HG03060 (cell line): ENCODE data around the gene TINCR.
"Not testable (repeated sequence)": the region's sequence is repeated elsewhere in the genome, so short reads cannot be mapped to it uniquely, and the experiment has no call there.

Source experiments
- ATAC-seq: cut with Tn5 transposase; IDR thresholded peaks from one replicate; pipeline ENCODE4 v1.9.1; 2021; ENCODE audit warnings: low read depth, moderate number of reproducible peaks; ENCODE audit not compliant: unreplicated experiment

TINCR gene

GRCh38 chr19:5561559-5561958, 6.2 kb downstream of the TINCR start:
- no peak for ATAC-seq

- no peak for ATAC-seq
Measured at GRCh38 chr19:5560156-5560555, 7.6 kb downstream of the TINCR start.

- ATAC-seq = no peak
Measured at GRCh38 chr19:5559804-5560133, 8.0 kb downstream of the TINCR start.

DNA sequence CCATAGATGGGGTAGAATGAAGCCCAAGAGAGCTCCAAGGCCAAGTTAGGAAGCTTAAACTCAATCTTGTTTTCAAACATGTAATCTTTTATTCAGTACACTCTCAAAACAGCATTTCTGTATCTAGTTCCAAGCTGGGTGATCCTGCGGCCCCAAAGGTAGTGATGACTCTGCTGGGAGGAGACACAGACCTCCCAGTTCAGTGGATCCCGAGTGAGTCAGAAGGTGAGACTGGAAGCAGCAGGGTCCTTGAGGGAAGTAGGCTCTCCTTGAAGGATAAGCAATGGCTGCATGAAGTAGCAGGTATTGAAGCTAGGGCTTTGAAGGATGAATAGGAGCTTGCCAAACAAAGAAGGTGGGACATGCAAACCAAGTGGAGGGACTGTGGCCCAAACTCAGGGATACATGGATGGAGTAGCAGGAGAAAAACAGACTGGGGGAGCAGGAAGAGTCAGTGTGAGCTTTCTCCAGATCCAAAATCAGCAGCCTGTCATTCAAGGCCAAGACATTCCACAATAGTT, 9.6 kb downstream of the TINCR start:
- ATAC-seq = no peak

DNA sequence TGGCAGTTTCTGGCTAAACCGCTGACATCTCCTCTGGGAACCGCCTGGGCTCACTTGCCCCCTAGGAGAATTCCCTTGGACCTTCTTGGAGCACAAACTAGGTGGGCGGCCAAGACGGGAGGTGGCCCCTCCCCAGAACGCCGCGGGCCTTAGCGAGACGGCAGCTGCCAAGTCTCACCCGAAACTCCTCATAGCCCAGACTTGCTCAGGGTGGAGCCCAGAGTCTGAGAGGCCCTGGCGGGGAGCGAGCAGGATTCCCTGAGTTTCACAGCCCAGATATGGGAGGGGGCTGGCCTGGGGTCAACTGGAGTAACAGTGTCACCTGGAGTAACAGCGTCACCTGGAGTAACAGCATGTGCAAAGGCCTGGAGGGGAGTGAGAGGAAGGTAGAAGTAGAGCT, 10.1 kb downstream of the TINCR start:
- no peak for ATAC-seq

DNA sequence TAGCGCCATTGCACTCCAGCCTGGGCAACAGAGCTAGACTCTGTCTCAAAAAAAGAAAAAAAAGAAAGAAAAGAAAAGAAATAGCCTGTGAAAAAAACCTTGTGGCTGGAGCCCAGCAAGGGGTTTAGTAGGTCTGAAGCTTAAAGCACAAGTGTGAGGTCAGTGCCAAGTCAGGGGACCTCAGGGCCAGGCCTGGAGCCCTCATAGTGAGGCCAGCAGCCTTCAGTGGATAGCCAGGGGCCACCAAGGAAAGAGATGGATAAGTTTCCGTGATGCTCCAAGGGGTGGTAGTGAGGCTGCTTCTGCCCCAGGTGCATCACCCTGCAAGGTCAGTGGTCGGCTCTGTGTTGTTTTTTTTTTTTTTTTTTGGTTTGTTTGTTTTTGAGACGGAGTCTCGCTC, 12.9 kb downstream of the TINCR start:
- ATAC-seq = no peak

DNA sequence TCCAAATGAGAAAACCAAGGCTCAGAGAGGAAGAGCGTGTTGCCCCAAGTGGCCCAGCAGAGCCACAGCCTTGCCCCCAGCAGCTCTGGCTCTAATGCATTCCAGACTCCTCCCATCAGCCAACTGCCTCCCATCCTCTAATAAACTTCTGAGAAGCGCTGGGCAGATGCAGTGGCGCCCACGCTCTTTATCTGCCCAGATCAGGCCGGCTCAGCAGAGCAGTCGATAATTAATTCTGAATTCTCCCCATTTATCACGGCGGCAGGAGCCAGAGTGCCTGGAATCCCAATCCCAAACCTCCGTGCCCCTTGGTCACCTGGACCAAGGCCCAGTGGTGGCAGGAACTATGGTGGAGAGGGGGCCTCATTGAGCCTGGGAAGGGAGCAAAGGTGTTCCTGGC, 13.9 kb downstream of the TINCR start:
- ATAC-seq = no peak

DNA sequence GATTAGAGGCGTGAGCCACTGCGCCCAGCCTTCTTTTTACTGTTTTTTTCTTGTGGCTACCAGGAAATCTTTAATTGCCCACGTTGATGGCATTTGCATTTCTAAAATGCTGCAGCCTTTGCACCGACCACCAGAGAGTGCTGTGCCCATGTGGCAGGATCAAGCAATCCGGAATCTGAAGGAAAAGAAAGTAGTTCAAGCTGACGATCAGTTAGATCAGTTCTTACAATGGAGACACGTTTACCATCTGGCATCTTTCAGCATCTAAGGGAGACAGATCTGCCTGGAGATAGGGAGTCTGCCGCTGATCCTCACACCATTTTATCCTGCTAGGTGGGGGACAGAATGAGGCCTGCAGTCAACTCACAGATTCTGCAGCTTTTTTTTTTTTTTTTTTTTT, 19.9 kb downstream of the TINCR start:
- no peak for ATAC-seq

DNA sequence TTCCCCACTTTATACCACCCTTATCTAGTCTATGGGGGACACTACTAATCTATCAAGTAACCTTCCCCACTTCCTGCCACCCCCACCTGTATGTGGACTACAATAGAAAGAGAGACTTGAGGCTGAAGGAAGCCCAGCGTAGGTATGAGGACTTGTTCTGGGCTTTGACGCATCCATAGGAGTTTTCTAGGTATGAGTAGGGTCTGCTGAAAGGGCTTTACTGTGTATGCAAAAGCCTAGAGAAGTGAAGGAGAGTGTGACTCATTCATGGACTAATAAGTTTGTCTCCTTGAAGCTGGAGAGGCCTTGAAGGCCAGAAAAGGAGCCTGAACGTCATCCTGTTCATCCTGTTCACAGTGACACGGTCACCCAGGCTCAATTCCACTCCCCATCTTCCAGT, 21.8 kb downstream of the TINCR start:
- no peak for ATAC-seq

DNA sequence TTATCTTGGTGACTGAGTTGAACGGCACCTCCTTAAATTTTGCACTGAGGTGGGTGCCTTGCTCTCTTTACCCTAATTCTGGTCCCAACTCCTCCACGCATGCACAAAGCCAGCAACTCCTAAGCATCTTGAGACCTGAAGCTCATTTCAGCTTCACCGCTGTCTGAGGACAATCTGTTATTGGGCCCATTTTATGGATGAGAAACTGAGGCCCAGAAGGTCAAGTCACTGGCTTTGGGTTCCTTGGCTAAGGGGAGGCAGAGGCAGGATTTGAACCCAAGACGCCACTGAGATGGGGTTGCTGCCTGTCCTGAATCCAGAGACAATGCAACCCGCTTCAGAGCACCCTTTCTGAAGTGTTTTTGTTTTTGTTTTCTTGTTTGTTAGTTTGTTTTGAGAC, 22.7 kb downstream of the TINCR start:
- no peak for ATAC-seq

DNA sequence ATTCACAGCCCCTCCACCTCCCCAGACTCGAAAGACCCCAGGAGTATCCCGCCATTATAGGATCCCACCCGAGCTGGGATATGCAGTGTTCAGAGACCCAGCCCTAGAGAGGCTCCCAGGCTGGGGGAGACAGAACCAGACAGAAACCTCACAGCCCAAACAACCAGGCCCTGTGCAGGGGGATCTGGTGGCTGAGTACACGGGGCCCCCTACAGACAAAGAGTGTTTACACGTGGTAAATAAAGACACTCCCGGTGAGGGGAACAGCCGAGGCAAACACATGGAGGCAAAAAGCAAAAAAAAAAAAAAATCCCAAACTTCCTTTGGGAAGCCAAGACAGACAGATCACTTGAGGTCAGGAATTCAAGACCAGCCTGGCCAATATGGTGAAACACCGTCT, 25.1 kb downstream of the TINCR start:
- ATAC-seq = no peak

GRCh38 chr19:5541456-5541855, 26.3 kb downstream of the TINCR start:
- ATAC-seq = no peak

DNA sequence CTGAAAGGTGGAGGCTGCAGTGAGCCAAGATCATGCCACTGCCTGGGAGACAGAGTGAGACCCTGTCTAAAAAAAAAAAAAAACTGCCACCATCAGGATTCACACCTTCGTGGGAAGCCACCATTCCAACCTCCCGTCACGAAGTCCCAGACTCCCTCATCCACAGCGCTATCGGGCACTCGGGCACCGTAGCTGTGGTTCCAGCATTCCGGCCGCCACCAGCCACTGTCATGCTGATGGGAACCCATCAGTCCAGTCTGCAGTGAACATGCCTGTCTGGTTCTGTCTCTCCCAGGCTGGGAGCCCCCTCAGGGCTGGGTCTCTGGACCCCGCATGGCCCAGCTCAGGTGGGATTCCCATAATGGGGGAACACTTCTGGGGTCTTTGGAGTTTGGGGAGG, 27.5 kb downstream of the TINCR start:
- ATAC-seq = no peak

DNA sequence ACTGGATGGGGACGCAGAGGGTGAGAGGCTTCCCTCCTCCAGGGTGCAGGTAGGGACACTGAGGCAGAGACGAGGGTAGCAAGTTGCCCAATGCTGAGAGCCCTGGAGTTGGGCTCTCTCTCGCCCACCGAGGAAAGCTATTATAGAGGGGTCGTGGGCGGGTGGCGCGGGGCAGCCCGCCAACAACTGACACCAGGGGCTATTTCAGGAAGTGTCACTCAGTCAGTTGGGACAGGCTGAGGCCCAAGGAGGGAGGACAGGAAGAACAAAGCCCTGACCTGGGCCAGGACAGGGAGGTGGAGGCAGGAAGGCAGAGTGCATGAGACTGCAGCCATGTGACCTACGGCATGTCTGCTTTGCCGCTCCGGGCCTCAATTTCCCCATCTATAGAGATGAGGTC, 29.9 kb downstream of the TINCR start:
- ATAC-seq = no peak

DNA sequence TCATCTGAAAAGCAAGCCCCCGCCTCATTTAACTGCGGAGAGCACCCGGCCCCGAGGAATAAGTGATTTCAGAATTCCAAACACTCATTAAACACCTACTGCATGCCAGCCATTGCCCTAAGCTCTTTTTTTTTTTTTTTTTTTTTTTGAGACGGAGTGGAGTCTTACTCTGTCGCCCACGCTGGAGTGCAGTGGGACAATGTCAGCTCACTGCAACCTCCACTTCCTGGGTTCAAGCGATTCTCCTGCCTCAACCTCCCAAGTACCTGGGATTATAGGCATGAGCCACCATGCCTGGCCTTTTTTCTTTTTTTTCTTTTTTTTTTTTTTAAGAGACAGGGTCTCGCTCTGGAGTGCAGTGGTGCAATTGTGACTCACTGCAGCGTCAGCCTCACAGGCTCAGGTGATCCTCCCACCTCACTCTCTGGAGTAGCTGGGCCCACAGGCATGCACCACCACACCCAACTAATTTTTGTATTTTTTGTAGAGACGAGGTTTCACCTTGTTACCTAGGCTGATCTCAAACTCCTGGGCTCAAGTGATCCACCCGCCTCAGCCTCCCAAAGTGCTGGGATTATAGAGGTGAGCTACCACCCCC, 30.7 kb downstream of the TINCR start:
- ATAC-seq = not testable (repeated sequence)

- ATAC-seq = no peak
Measured at GRCh38 chr19:5536337-5536894, 31.3 kb downstream of the TINCR start.

- no peak for ATAC-seq
Measured at GRCh38 chr19:5534787-5535586, 32.8 kb downstream of the TINCR start.

DNA sequence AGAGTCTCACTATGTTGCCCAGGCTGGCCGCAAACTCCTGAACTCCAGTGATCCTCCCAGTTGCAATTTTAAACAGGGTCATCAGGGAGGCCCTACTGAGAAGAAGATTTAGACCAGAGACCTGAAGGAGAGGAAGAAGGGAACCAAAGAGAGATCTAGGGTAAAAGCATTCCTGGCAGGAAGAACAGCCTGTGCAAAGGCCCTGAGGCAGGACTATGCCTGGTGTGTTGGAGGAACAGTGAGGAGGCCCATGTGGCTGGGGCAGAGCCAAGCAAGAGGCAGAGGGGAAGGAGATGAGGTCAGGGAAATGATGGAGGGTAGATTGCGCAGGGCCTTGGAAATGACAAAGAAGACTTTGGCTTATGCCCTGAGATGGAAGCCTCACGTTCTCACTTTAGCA, 34.5 kb downstream of the TINCR start:
- no peak for ATAC-seq

- ATAC-seq = no peak
Measured at GRCh38 chr19:5530701-5531100, 37.1 kb downstream of the TINCR start.

DNA sequence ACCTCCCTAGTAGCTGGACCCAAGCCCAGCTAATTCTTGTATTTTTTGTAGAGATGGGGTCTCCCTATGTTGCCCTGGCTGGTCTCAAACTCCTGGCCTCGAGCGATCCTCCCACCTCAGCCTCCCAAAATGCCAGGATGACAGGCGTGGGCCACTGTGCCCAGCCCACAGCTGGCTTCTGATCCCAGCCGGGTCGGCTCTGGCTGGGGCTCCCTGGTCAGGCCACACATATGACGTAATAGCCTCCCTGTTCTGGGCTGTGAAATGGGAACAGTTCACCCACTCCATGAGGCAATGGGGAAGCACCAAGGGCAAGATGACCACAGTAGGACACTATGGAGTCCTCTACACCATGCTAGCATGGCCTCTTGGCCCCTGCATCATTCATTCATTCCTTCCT, 41.1 kb downstream of the TINCR start:
- no peak for ATAC-seq

DNA sequence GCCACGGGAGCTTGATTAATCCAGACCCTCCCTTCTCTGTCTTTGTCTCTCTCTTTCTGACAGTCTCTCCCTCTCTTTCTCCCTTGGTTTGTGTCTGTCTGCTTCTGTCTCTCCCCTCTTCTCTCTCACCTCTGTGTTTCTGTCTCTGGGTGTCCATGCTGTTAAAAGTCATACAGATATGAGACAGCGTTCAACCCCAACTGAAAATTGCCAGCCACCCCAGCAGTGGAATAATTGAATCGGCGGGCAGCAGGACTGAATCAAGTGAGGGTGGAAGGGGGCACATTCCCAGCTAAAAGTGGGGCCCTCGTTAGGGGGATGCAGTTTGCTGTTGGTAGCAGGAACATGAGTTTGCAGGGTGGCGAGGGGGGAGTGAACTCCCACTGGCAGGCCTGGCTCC, 43.7 kb downstream of the TINCR start:
- no peak for ATAC-seq

DNA sequence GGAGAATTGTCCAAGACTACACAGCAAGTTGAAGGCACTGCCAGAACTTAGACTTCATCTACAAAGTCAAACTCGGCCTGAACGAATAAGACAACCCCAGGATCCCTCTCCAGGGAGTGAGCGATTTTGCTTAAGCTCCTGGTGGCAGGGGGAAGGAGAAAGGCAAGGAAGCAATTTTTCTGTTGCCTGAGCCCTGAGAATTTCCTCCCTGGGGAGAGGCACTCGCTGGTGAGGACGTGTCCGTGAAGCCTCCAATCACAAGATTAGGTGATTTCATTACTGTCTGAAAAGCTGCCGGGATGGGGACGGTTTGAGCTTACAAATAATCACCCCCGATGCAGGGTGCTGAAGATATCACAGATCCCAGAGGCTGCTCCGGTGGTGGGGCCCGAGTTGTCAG, 45.6 kb downstream of the TINCR start:
- ATAC-seq = no peak
